Measurements from ENCODE around the gene POLR1F. TPM values are rescaled to one million over a fixed set of nuclear protein-coding genes. Genes with fewer than 3 reads are reported as not detected.

The POLR1F gene, protein sequence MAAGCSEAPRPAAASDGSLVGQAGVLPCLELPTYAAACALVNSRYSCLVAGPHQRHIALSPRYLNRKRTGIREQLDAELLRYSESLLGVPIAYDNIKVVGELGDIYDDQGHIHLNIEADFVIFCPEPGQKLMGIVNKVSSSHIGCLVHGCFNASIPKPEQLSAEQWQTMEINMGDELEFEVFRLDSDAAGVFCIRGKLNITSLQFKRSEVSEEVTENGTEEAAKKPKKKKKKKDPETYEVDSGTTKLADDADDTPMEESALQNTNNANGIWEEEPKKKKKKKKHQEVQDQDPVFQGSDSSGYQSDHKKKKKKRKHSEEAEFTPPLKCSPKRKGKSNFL
- total RNA-seq: 8.8 TPM

DNA sequence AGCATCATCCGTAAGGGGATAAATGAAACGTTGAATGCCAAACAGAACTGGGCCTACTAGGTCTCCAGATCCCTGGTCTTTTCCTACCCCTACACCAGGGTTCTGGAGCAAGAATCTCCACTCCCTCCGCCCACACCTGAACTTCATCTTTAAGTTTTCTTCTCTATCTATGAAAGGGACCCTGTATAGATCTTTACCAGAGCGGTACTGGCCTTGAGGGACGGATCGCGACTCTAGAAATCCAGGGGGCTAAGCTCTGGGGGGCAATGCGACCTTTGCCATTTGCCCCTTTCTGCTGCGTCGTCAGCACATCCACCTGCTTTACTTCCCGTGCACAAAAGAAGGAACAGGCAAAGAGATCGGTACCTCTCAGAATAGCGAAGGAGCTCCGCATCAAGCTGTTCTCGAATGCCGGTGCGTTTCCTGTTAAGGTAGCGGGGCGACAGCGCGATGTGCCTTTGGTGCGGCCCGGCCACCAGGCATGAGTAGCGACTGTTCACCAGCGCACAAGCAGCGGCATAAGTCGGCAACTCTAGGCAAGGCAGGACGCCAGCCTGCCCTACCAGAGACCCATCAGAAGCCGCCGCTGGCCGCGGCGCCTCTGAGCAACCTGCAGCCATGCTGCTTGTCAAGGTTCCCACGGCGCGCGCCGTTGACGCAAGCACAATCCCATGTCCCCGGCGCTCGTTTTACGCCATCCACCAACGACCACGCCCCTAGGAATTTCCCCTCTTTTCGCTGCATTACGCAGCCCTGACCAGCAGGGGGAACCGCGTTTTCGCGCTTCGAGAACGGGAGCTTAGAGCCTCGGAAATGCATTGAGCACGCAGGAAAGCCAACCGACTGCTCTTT lies at the start of gene POLR1F:
Gene POLR1F, minus strand, starts transcription at position 641 of the 852 bp plus-strand sequence. Its CDS starts 21 bp downstream, at position 620.
- Histone ChIP-seq H3K27ac (peak within 1 kb of the TSS; percentile 37 to 77), H3K4me3 (peak within 1 kb of the TSS; percentile 87 to 91), H3K9me3 (no peaks in the 10 kb centered on the region), H3K4me1 (peaks cover 0 to 3% of the 10 kb centered on the region in 2 donors), H3K36me3 (peaks cover 0 to under 1% of the 10 kb centered on the region in 2 donors), H3K27me3 (no peaks in the 10 kb centered on the region)
- DNase-seq (ENCODE audit: low spot score in 2 of 2): peak; percentile 78 to 96
- peak; percentile 73 to 92 (median 90) for TF ChIP-seq CTCF (IDR thresholded peaks at IDR 0.05)
- intact Hi-C loops (cut with DNase I): no loop called here

GRCh38 chr7:19754521-19755116 lies 45.8 kb upstream of the POLR1F start:
- peak in 2 of 3 experiments; percentile 32 to 41 for TF ChIP-seq CTCF (IDR thresholded peaks at IDR 0.05)
- DNase-seq (ENCODE audit: low spot score in 2 of 2): no peak
- Histone ChIP-seq H3K4me3 (no peak overlapping the region), H3K27me3 (no peaks in the 10 kb centered on the region), H3K36me3 (no peaks in the 10 kb centered on the region), H3K9me3 (no peaks in the 10 kb centered on the region), H3K4me1 (no peaks in the 10 kb centered on the region), H3K27ac (no peak overlapping the region)
- intact Hi-C loops (cut with DNase I): no loop called here

DNA sequence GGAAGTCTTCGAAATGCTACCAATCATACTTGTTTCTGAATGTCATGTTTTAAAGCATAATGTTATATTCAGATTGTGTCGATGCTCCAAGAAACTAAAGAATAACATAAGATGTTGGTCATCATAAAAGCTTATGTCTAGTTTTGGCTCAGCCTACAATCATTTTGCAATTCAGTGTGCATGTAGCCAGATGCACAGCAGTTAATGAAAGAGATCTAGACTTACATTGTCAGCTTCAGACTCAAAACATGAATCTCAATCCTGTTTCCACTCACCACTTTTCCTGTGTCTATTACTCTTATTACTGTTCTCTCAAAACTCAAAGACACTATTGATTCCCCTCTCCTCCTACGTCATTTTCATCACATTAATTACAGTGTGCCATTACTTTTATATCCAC lies 43.2 kb upstream of the POLR1F start:
- no peak overlapping the region for H3K27ac ChIP-seq
- intact Hi-C loops (cut with DNase I): no loop called here
- H3K9me3 ChIP-seq: no peaks in the 10 kb centered on the region
- TF ChIP-seq CTCF (IDR thresholded peaks at IDR 0.05): no peak
- no peak overlapping the region for H3K4me3 ChIP-seq
- DNase-seq (ENCODE audit: low spot score in 2 of 2): no peak
- no peaks in the 10 kb centered on the region for H3K36me3 ChIP-seq
- H3K4me1 ChIP-seq: no peaks in the 10 kb centered on the region
- no peaks in the 10 kb centered on the region for H3K27me3 ChIP-seq

DNA sequence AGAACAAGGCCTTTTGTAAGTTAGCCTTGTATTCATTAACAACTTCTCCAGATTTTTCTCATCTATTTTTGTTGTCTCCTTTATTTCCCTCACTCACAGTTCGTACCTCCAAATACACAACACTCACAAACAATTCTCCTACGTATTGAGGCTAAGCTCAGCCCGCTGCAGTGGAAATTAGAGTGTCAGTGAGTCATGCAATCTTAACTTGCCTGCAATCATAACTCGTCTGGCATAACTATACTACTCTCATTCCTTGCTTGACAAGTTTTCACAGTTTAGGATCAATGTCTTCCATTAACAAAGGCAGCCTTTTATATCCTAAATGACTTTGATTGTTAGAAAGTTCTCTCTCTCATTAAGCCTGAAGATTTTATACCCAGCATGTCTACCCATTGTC lies 40.8 kb upstream of the POLR1F start:
- Histone ChIP-seq H3K9me3 (no peaks in the 10 kb centered on the region), H3K27ac (no peak overlapping the region), H3K27me3 (no peaks in the 10 kb centered on the region), H3K4me3 (no peak overlapping the region), H3K4me1 (no peaks in the 10 kb centered on the region), H3K36me3 (no peaks in the 10 kb centered on the region)
- intact Hi-C loops (cut with DNase I): loop anchor here (5.0 kb wide), 1 partner anchor 848 kb away; no protein-coding TSS in a partner anchor
- no peak for DNase-seq (ENCODE audit: low spot score in 2 of 2)
- no peak for TF ChIP-seq CTCF (IDR thresholded peaks at IDR 0.05)

GRCh38 chr7:19747740-19748339 lies 39.0 kb upstream of the POLR1F start:
- Histone ChIP-seq H3K27me3 (no peaks in the 10 kb centered on the region), H3K4me1 (no peaks in the 10 kb centered on the region), H3K4me3 (no peak overlapping the region), H3K27ac (no peak overlapping the region), H3K36me3 (no peaks in the 10 kb centered on the region), H3K9me3 (no peaks in the 10 kb centered on the region)
- DNase-seq (ENCODE audit: low spot score in 2 of 2): no peak
- intact Hi-C loops (cut with DNase I): loop anchor here (5.0 kb wide), 1 partner anchor 849 kb away; no protein-coding TSS in a partner anchor
- peak; percentile 11 to 37 (median 23) for TF ChIP-seq CTCF (IDR thresholded peaks at IDR 0.05)

Data from ascending aorta (tissue), 2 donors.